ENCODE data around the gene GOLGA6C.

The GOLGA6C gene

GRCh38 chr15:75233504-75234190 is 24.5 kb upstream of the GOLGA6C start:
- peak; percentile 12 for DNase-seq (ENCODE audit: low spot score)
- no peak for TF ChIP-seq CTCF (IDR thresholded peaks at IDR 0.05; ENCODE audit: extremely low read depth, insufficient read depth, missing control alignments)
- in situ Hi-C loops (cut with MboI; ENCODE audit: low pct_unique_long_range_greater_than_20kb, low sequenced_read_pairs, unreplicated experiment): no loop called here

- in situ Hi-C loops (cut with MboI; ENCODE audit: low pct_unique_long_range_greater_than_20kb, low sequenced_read_pairs, unreplicated experiment): no loop called here
- DNase-seq (ENCODE audit: low spot score): peak; percentile 6
Observed at GRCh38 chr15:75234191-75234810, 23.8 kb upstream of the GOLGA6C start.

GRCh38 chr15:75235051-75235673 is 23.0 kb upstream of the GOLGA6C start:
- DNase-seq (ENCODE audit: low spot score): peak; percentile 17
- in situ Hi-C loops (cut with MboI; ENCODE audit: low pct_unique_long_range_greater_than_20kb, low sequenced_read_pairs, unreplicated experiment): no loop called here
- no peak for TF ChIP-seq CTCF (IDR thresholded peaks at IDR 0.05; ENCODE audit: extremely low read depth, insufficient read depth, missing control alignments)

More at GRCh38 chr15:75234191-75234810, 23.8 kb upstream of the GOLGA6C start:
- TF ChIP-seq CTCF (IDR thresholded peaks at IDR 0.05; ENCODE audit: extremely low read depth, insufficient read depth, missing control alignments): no peak

- in situ Hi-C loops (cut with MboI; ENCODE audit: low pct_unique_long_range_greater_than_20kb, low sequenced_read_pairs, unreplicated experiment): no loop called here
- peak; percentile 10 for DNase-seq (ENCODE audit: low spot score)
- no peak for TF ChIP-seq CTCF (IDR thresholded peaks at IDR 0.05; ENCODE audit: extremely low read depth, insufficient read depth, missing control alignments)
Observed at GRCh38 chr15:75235760-75236729, 22.1 kb upstream of the GOLGA6C start.

GRCh38 chr15:75237316-75237982 is 20.7 kb upstream of the GOLGA6C start:
- in situ Hi-C loops (cut with MboI; ENCODE audit: low pct_unique_long_range_greater_than_20kb, low sequenced_read_pairs, unreplicated experiment): no loop called here
- TF ChIP-seq CTCF (IDR thresholded peaks at IDR 0.05; ENCODE audit: extremely low read depth, insufficient read depth, missing control alignments): no peak
- DNase-seq (ENCODE audit: low spot score): peak; percentile 2
